HG03135 (cell line): ENCODE results near the gene SUGCT.
A peak's percentile ranks its signal among the peaks of the same experiment; 100 is the strongest.
"Not testable (repeated sequence)": the region's sequence is repeated elsewhere in the genome, so short reads cannot be mapped to it uniquely, and the experiment has no call there.

Experiments used
- ATAC-seq: cut with Tn5 transposase; IDR thresholded peaks from one replicate; pipeline ENCODE4 v1.9.1; 2021; ENCODE audit warnings: mild to moderate bottlenecking, moderate library complexity; ENCODE audit not compliant: unreplicated experiment

The SUGCT gene

DNA sequence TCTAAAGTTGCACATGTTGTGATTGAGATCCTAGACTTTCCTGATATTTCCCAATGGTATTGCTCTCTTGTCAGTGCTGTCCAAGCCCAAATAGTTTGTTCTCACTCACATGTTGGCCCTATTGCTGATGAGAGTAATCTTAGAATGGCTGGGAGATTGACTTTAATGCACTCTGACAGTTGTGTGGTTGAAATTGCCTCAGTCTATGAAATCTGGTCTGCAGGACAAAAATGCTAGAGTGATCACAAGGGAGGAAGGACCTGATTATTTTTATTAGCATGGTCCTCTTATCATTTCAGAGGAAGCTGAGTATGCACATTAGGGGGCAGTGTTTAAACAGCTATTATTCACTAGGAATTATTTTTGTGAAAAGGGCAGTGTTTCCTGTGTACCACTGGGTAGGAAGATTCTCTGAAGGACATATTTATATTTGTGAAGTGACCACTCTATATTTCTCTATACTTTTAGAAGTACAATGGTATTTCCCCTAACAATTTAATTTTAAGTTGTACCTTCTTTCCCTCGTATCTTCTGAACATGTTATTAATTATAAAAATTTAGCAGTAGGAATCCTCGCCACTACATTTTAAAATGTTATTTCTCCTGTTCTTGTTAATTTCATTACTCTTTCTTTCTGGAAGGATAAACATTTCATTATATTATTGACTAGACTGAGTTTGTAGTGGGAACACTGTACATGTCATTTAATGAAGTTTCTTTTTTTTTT lies 64.4 kb downstream of the SUGCT start:
- ATAC-seq = no peak

DNA sequence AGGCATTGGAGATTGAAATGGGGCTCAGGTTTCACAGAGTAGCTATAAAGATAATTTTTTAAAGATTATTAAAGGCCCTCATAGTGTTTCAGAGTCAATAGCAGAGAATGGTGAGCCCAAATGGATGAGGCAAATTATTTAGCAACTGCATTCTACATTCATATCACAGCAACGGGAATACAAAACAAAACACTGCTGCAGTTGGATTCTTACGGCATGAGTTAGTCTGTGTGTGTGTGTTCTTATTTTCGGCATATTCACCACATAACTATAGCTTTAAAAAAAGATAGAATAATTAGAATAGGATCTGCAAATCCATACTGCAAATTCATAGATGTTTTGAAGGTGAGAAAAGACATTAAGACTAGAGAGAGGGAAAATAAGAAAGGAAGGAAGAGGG lies 66.0 kb downstream of the SUGCT start:
- ATAC-seq = no peak

DNA sequence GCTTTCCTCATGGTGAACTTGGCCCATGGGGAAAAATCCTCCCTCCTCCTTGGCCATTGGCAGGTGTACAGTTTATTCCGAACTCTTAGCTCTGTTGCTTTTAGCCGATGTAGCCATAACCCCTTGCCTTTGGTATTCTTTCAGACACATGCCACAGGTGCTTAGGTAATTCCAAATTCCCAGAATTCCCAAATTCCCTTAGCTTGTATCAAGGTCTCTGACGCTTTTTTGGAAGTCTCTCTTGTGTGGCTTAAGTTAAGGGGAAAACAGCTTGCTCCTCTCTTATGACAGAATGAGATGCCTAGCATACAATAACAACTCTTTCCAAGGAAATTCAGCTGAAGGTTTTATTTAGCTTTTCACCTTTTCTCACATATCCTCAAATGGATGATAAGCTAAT lies 68.0 kb downstream of the SUGCT start:
- no peak for ATAC-seq

DNA sequence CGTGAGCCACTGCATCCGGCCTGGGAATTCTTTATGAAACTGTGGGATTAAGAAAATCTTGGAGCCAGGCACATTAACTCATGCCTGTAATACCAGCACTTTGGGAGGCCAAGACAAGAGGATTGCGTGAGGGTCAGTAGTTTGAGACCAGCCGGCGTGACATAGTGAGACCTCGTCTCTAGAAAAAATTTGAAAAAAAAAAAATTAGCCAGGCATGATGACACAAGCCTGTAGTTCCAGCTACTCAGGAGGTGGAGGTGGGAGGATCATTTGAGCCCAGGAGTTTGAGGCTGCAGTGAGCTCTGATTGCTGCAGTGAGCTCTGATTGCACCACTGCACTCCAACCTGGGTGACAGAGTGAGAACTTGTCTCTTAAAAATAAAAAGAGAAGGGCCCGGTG lies 69.8 kb downstream of the SUGCT start:
- ATAC-seq = no peak

DNA sequence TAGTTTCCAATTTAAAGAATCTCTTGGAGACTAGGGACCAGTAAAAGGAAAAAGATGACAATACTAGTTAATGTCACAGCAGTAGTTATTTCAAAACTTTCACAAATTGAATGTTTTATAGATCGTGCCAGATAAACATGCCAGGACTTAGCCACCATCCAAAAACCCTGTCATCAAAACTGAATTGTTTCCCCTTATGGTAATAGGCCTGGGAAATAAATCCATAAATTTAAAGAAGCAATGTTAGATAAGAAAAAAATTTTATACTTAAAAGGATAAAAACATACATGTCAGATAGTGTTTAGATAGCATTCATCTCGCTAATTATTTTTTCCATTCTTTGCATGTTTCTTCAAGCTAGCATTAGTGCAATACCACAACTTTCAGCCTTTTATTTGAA lies 71.2 kb downstream of the SUGCT start:
- ATAC-seq = no peak

DNA sequence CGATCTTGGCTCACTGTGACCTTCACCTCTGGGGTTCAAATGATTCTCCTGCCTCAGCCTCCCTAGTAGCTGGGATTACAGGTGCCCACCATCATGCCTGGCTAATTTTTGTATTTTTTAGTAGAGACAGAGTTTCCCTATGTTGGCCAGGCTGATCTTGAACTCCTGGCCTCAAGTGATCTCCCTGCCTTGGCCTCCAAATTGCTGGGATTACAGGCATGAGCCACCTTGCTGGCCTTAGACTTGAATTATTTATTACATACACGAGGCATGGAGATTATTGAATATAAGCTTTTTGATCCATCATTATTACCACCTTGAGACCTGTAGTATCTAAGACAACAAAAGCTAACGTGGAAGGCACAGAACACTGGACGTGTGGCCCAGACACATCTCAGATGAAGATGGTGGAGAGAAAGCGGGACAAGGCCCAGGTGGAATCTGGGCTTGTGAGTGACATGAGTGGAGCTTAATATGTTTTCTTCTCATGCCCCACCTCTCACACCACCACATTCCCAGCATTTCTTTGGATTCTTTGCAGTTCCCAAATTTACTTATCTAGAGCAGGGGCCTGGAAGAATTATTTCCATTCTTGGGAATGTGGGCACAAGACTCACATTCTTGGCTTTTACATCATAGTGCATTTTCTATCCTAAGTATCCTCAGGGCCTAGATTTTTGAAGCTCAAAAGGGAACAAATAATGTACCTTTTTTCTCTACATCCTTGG lies 76.6 kb downstream of the SUGCT start:
- ATAC-seq = no peak

DNA sequence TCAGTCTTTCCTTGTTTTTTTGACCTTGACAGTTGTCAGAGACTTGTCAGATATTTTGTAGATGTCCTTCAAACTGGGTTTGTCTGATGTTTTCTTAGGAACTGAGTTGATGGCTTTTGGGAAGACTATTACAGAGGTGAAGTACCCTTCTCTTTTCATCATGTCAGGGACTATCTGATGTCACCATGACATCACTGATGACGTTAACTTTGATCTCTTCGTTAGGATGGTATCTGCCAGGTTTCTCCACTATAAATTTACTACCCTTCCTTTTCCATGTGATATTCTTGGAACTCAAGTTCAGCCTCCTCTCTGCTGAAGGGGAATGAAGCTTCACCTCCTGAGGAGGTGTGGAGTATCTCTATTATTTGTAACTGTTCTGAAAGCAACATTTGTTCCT lies 78.5 kb downstream of the SUGCT start:
- no peak for ATAC-seq

DNA sequence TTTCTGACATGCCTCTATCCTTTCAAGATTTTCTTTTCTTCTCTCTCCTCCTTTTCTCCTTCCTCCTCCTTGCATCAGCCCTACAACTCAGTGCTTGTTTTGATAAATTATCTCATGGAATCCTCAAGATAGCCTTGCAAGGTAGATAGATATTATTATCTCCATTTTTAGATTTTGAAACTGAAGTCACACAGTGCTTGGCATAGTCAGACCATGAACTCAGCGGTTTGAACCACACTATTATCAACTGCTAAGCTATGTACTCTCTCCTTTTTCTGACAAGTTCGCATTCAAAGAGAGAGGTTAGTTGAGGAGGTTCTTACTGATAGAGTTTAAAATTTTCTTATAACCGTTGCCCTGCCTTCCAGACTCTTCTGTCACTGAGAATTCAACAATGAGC lies 79.1 kb downstream of the SUGCT start:
- ATAC-seq = no peak

DNA sequence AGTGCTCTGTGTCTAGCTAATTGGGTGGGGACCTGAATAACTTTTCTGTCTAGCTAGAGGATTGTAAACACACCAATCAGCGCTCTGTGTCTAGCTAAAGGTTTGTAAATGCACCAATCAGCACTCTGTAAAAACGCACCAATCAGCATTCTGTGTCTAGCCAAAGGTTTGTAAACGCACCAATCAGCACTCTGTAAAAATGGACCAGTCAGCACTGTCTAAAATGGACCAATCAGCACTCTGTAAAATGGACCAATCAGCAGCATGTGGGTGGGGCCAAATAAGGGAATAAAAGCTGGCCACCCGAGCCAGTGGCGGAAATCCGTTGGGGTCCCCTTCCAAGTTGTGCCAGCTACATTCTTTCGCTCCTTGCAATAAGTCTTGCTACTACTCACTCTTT lies 83.8 kb downstream of the SUGCT start:
- not testable (repeated sequence) for ATAC-seq

DNA sequence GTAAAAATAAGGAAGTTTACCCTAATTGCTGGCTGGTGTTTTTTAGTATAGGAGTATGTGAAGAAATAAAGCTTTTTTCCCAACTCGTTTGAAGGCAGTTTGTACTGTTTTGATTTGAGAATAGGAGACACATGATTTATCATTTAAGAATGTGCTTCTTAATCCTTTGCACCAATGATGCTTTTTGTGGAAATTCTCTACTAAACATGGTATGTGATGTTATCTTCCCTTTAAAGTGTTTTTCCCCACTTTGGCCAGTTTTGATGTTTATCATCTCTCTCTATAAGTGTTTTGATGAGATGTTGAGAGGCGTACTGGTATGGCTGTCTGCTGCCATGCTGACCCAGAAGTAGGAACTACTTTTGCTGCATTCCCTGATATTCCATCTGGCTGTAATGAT lies 85.1 kb downstream of the SUGCT start:
- ATAC-seq = no peak

DNA sequence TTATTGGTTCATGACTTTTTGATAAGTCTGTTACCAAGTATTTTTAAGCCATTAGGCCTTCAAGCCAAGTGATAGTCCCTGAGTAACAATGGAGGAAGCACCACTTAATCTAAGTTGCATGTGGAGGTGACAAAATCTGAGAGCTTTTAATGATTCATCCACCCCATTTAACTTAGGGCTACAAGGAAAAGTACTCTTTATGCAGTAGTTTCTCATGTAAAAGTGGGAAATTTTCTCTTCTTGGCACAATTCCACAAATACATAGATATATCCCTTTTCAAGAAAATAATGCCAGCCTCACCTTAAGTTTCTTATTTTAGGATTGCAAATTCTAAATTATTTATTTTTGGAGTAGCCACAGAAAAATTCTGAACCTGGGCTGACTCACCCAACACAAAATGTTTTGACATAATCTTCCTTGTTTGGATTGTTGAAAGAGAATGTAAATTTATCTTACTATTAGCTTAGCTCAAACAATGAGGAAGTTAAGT lies 85.7 kb downstream of the SUGCT start:
- ATAC-seq = no peak

DNA sequence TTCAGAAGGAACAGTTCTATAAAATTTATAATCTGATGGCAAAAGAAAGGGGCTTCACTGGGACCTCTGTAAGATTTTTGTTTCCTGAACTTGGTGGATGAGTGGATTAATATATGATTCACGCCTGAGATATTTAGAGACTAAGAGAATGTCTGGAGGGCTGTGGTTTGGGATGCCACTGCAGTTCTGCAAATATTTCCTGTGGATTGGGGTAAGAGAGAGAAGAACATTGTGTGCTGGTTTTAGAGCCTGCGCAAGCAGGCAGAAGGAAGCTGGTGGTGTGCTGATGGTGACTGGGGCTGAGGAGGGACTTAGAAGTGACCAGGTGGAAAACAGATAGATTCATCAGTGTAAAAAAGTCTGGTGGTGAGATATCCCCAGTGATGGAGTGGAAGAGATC lies 87.0 kb downstream of the SUGCT start:
- no peak for ATAC-seq

DNA sequence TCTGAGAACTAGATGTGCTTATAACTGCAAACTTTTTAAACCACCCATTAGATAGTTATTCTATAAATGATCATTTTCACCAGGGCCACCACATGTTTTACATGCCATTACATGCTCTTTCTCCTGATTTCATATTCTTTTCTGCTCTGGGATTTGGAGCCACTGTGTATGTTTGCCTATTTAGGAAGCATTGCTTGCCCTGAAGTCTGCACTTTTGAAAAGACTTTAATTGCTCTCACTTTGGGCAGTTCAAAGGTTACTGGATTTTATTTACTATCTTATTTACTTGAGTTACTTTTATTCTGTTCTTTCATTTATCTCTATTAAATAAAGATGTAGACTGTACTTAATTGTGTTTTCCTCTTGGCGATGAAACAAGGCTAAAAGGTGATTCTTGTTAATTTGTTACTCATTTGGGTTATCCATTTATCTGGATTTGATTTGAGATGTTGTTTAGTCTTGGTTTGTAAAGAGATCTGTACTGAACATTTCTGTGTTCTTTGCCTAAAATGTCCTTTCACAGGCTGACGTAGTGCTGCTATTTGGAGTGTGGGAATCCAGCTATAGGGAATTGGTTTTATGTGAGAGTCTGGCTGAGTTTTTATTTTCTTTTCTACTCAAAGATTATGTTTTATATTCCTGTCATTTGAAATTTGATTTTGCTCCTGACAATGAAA lies 88.8 kb downstream of the SUGCT start:
- no peak for ATAC-seq

DNA sequence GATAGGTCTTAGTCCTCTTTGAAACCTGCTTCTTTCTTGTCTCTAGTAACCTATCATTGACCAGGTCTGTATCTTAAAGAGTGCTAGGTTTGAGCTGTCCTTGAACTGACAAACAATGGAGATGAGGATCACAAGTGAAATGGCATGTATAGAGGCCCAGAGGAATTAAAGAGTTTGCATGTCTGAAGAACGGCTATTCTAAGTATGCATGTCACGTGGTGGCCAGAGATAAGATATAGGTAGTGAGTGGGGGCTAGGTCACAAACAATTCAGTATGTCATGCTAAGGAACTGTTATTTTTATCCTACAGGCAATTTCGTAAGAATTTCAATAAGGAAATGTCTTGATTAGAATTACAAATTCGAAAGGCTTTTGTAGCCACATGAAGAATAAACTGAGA lies 95.3 kb downstream of the SUGCT start:
- no peak for ATAC-seq

DNA sequence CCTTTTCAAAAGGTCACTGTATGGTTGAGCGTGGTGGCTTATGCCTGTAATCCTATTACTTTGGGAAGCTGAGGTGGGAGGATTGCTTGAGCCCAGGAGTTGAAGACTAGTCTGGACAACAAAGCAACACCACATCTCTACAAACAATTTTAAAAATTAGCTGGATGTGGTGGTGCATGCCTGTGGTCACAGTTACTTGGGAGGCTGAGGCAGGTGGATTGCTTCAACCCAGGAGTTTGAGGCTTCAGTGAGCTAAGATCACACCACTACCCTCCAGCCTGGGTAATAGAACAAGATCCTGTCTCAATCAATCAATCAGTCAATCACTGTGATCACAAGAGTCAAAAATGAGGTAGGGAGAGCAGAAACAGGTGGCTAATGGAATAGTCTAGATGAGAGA lies 97.0 kb downstream of the SUGCT start:
- ATAC-seq = no peak

DNA sequence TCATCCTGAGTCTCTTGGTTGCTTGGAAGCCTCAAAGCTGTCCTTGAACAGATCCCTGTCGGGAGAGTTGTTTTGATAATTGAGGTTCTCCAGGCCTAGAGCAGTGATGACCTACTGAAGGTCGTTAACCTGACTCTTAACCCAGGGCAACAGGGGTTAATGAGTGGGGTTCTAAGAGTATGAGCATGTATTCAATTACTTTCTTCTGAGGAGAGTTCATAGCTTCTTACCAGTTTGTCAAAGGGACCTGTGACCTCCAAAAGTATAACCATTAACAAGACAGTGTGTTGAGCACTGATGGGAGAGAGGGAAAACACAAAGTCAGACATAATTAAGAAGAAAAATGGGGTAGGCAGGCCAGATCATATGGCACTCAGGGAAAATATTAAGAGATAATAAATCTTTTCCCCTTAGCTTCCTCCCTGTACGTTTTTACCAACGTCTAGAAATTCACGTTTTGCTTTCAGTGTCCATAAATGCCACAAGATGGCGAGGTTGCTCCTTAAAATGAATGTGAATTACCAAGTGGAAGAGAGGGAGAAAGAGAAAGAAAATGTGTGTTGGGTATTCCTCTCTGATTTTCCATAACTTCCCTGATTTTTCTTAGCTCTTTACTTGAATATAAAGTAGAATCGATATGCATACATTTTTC lies 97.6 kb downstream of the SUGCT start:
- no peak for ATAC-seq

DNA sequence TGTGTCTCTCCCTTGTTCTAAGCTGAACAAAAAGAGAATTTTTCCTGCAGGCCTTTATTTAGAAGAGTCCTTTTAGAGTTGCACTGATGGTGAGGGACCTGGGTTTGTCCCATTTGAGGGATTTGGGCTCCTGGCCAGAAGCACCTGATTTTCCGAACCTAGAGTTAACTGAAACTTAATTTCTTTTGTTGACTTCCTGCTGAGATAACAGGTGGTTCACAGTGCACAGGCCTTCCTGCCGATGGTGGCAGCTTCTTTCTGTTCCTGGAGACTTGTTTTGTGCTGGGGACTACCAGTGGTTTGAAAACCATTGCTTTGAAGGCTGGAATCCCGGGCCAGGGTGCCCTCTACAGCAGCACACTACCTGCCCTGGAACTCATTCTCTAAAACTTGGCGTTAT lies 99.2 kb downstream of the SUGCT start:
- peak; percentile 46 for ATAC-seq

DNA sequence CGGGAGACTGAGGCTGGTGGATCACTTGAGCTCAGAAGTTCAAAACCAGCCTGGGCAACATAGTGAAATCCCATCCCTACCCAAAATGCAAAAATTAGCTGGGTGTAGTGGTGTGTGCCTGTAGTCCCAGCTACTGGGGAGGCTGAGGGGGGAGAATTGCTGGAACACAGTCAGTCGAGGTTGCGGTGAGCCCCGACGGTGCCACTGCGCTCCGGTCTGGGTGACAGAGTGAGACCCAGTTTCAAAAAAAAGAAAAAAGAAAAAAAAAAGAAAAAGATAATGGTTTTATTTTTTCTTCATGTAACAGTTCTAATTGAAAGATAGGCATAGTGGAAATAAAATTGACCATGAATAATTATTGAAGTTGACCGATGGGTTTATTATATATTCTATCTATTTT lies 99.9 kb downstream of the SUGCT start:
- no peak for ATAC-seq

DNA sequence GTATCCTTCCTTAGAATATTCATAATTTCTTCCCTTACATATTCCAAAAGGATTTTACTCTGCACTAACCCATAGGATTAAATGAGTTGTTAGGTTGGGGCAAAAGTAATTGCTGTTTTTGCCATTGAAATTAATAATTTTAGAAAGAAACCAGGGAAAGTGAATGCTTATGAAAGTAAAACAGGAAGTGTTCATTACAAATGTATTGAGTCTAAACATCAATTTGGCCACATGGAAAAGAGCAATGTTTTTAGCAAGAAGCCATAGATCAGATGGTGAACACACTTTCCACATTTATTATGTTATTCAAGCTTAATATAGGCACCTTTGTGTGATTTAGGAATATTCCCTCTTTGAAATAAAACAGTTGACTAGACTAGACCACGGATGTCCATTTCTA lies 102.9 kb downstream of the SUGCT start:
- ATAC-seq = no peak

DNA sequence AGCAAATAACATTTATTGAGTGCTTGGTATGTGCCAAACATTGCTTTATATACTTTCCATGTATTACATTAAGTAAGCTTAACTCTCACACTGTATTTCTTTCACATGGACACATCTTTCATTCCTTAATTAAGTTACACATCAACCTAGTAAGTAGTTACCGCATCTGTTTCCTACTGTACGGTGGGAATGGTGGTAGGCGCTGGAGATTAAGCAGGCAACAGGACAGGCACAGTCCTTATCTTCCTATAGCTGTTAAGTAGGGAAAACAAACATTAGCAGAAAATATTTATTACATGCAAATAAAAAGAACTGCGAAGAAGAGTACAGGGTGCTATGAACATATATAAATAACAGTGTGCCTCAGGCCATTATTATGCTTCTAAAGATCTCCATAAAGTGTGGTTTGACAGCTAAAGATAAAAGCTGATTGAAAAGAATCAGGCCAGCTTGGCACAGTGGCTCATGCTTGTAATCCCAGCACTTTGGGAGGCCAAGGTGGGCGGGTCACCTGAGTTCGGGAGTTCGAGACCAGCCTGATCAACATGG lies 105.0 kb downstream of the SUGCT start:
- no peak for ATAC-seq

DNA sequence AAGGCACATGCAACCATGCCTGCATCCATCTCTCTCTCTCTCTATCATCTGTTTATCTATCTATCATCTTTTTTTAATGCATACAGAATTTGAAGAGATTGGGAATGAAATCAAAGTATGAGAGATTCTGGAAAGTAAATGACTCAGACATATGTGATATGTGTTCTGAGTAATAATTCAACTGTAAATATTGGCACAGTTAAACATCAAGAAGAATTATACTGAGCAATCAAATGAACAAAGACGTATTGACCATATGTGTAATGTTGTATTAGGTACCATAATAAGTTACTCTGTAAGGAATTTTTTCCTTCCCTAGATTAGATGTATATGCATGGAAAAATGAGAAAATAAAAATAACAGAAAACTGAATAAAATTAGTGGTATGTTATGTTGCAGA lies 108.3 kb downstream of the SUGCT start:
- no peak for ATAC-seq
